Measurements from ENCODE around the gene GOLPH3. TPM values are rescaled to one million over a fixed set of nuclear protein-coding genes. Genes with fewer than 3 reads are reported as not detected.
A peak's percentile ranks its signal among the peaks of the same experiment; 100 is the strongest.
"Not testable (repeated sequence)": the region's sequence is repeated elsewhere in the genome, so short reads cannot be mapped to it uniquely, and the experiment has no call there.

Gene GOLPH3
- total RNA-seq, 3 donors from 2014 or later, result 83.2 to 100 (median 87.8) TPM

DNA sequence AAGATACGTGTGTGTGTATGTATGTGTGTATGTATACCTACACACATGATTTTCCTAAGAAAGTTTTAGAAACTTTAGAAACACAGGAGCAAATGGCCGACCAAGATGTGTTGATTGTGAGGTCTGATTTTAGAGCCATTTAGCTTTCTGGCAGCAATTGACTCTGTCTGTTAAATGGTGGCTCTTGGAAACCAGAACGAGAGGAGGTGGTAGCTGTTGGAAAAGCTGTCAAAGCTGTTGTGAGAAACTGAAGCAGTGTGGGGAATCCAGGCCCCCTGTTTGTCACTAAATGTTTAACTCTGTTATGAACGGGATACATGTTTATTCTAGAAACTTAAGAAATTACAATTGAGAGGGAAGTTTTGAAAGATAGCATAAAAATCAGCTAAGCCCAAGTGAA is 91.4 kb downstream of the GOLPH3 start:
- Histone ChIP-seq H3K36me3 (no peaks in the 10 kb centered on the region), H3K4me3 (no peak overlapping the region), H3K27ac (no peak overlapping the region), H3K4me1 (no peaks in the 10 kb centered on the region), H3K27me3 (no peaks in the 10 kb centered on the region), H3K9me3 (peaks cover 0 to 2% of the 10 kb centered on the region in 2 donors)
- intact Hi-C loops (cut with DNase I; ENCODE audit: low total_unique reads), result no loop called here
- TF ChIP-seq CTCF (IDR thresholded peaks at IDR 0.05) (no peak), POLR2A (IDR thresholded peaks at IDR 0.05) (no peak), POLR2AphosphoS5 (IDR thresholded peaks at IDR 0.05) (no peak)
- DNase-seq (ENCODE audit: low spot score in 2 of 2), result no peak

DNA sequence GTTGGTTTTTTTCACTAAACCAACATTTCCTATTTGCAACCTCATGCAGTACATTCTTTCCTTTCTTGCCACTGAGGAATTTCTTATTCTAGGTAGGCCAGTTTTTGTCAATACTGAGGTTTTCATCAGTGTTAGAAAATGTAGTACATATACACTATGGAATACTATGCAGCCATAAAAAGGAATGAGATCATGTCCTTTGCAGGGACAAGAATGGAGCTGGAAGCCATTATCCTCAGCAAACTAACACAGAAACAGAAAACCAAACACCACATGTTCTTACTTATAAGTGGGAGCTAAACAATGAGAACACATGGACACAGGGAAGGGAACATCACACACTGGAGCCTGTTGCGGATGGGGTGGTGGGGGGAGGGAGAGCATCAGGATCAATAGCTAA is 93.6 kb downstream of the GOLPH3 start:
- intact Hi-C loops (cut with DNase I; ENCODE audit: low total_unique reads); H3K27ac ChIP-seq; H3K36me3 ChIP-seq; DNase-seq (ENCODE audit: low spot score in 2 of 2); H3K4me1 ChIP-seq; H3K27me3 ChIP-seq; H3K4me3 ChIP-seq; H3K9me3 ChIP-seq: not testable (repeated sequence)

GRCh38 chr5:32078855-32079254 is 95.3 kb downstream of the GOLPH3 start:
- H3K36me3 ChIP-seq; H3K4me1 ChIP-seq; intact Hi-C loops (cut with DNase I; ENCODE audit: low total_unique reads); H3K9me3 ChIP-seq; H3K4me3 ChIP-seq; H3K27ac ChIP-seq; H3K27me3 ChIP-seq; DNase-seq (ENCODE audit: low spot score in 2 of 2): not testable (repeated sequence)

- H3K27me3 ChIP-seq, result no peaks in the 10 kb centered on the region
- TF ChIP-seq CTCF (IDR thresholded peaks at IDR 0.05) (peak; percentile 33 to 79 (median 66)), POLR2A (IDR thresholded peaks at IDR 0.05) (no peak)
- no peaks in the 10 kb centered on the region for H3K4me1 ChIP-seq
- H3K27ac ChIP-seq, result no peak overlapping the region
- DNase-seq (ENCODE audit: low spot score in 2 of 2), result no peak
- H3K4me3 ChIP-seq, result no peak overlapping the region
- intact Hi-C loops (cut with DNase I; ENCODE audit: low total_unique reads), result no loop called here
- no peaks in the 10 kb centered on the region for H3K36me3 ChIP-seq
- no peaks in the 10 kb centered on the region for H3K9me3 ChIP-seq
Observed at GRCh38 chr5:32076699-32077695, 97.1 kb downstream of the GOLPH3 start.

Other genes with a start within 250 kb of the GOLPH3 start
- gene MTMR12, start 138.6 kb upstream of the GOLPH3 start, total RNA-seq, result 10 to 100 TPM; 40.0 to 61.3 (median 43.0) TPM